ENCODE data around the gene CEP126.

CEP126 gene

GRCh38 chr11:101914738-101915426 lies at the start of gene CEP126:
TSS of gene CEP126 (plus strand) at chr11:101915010. CDS start at chr11:101915285, 275 bp downstream.
- DNase-seq (ENCODE audit: low read depth) = peak; percentile 93

GRCh38 chr11:101866619-101867491 lies 48.0 kb upstream of the CEP126 start:
- no peak for DNase-seq (ENCODE audit: low read depth)

- no peak for DNase-seq (ENCODE audit: low read depth)
These were observed 46.9 kb upstream of the CEP126 start for GRCh38 chr11:101867951-101868350.

GRCh38 chr11:101870510-101870909 lies 44.3 kb upstream of the CEP126 start:
- DNase-seq (ENCODE audit: low read depth) = no peak

- DNase-seq (ENCODE audit: low read depth) = no peak
These were observed 42.5 kb upstream of the CEP126 start for GRCh38 chr11:101872171-101872882.

- no peak for DNase-seq (ENCODE audit: low read depth)
These were observed 34.6 kb upstream of the CEP126 start for GRCh38 chr11:101880222-101880621.

GRCh38 chr11:101881586-101881985 lies 33.2 kb upstream of the CEP126 start:
- DNase-seq (ENCODE audit: low read depth) = no peak

- no peak for DNase-seq (ENCODE audit: low read depth)
These were observed 29.2 kb upstream of the CEP126 start for GRCh38 chr11:101885631-101886030.

GRCh38 chr11:101889767-101890166 lies 25.0 kb upstream of the CEP126 start:
- no peak for DNase-seq (ENCODE audit: low read depth)

GRCh38 chr11:101894505-101894904 lies 20.3 kb upstream of the CEP126 start:
- no peak for DNase-seq (ENCODE audit: low read depth)

- no peak for DNase-seq (ENCODE audit: low read depth)
These were observed 7.0 kb upstream of the CEP126 start for GRCh38 chr11:101907815-101908214.

- no peak for DNase-seq (ENCODE audit: low read depth)
These were observed 5.7 kb upstream of the CEP126 start for GRCh38 chr11:101909087-101909486.

GRCh38 chr11:101912823-101913284 lies 2.0 kb upstream of the CEP126 start:
- DNase-seq (ENCODE audit: low read depth) = no peak

GRCh38 chr11:101913656-101914055 lies 1.2 kb upstream of the CEP126 start:
- no peak for DNase-seq (ENCODE audit: low read depth)

GRCh38 chr11:101914341-101914737 lies 471 bp upstream of the CEP126 start:
- no peak for DNase-seq (ENCODE audit: low read depth)

GRCh38 chr11:101915791-101916291 lies 1.0 kb downstream of the CEP126 start:
- DNase-seq (ENCODE audit: low read depth) = no peak

GRCh38 chr11:101916422-101916821 lies 1.6 kb downstream of the CEP126 start, which contains the start of gene ANGPTL5:
TSS of gene ANGPTL5 (minus strand) at chr11:101916522. CDS start at chr11:101907909, 8,613 bp downstream.
- no peak for DNase-seq (ENCODE audit: low read depth)

GRCh38 chr11:101917226-101917625 lies 2.4 kb downstream of the CEP126 start:
- DNase-seq (ENCODE audit: low read depth) = no peak

GRCh38 chr11:101920992-101921391 lies 6.2 kb downstream of the CEP126 start:
- no peak for DNase-seq (ENCODE audit: low read depth)

- no peak for DNase-seq (ENCODE audit: low read depth)
These were observed 8.7 kb downstream of the CEP126 start for GRCh38 chr11:101923554-101923953.

- no peak for DNase-seq (ENCODE audit: low read depth)
These were observed 14.6 kb downstream of the CEP126 start for GRCh38 chr11:101929294-101929915.

- DNase-seq (ENCODE audit: low read depth) = no peak
These were observed 16.9 kb downstream of the CEP126 start for GRCh38 chr11:101931692-101932091.
